Ovary (tissue), 9 donors: Measurements from ENCODE around the gene TRIO. TPM values are rescaled to one million over a fixed set of nuclear protein-coding genes. Genes with fewer than 3 reads are reported as not detected.

Experiments
- DNase-seq, 5 donors: peaks; one replicate each; pipeline ENCODE4 v3.0.0-alpha.2; 2019 to 2020
- H3K27ac ChIP-seq, 2 donors: fragments of 200-600 bp; one replicate each; pipeline versions ENCODE4 v1.5.1 to v1.8.0; 2019 to 2022
- H3K27me3 ChIP-seq: fragments of 200-600 bp; one replicate; pipeline ENCODE4 v1.8.0; 2022
- H3K36me3 ChIP-seq: fragments of 200-600 bp; sonication (generic); one replicate; pipeline ENCODE4 v1.5.1; 2019
- H3K4me1 ChIP-seq: one replicate; pipeline ENCODE4 v1.8.1; 2013; ENCODE audit warnings: mild to moderate bottlenecking, moderate library complexity; ENCODE audit not compliant: insufficient read depth
- H3K4me3 ChIP-seq: fragments of 200-600 bp; sonication (generic); one replicate; pipeline ENCODE4 v1.5.1; 2017
- H3K9me3 ChIP-seq, 2 donors: fragments of 200-600 bp in 1 of 2; sonication (generic) in 1 of 2; one replicate each; pipeline versions ENCODE4 v1.5.1 to v1.8.1; 2013 to 2019; ENCODE audit warnings: mild to moderate bottlenecking in 1 of 2, moderate library complexity in 1 of 2
- CTCF ChIP-seq, 3 donors: fragments of 450-650 bp in 2 of 3; fragments of 200-600 bp in 1 of 3; IDR thresholded peaks; one replicate each; pipeline versions ENCODE4 v1.5.1 to v1.8.0; 2016 to 2022; ENCODE audit warnings: antibody characterized with exemption in 3 of 3, mild to moderate bottlenecking in 1 of 3
- EP300 ChIP-seq: sonication (generic); formaldehyde crosslinking; IDR thresholded peaks from one replicate; pipeline ENCODE4 v1.6.1; 2017; ENCODE audit warnings: antibody characterized with exemption
- POLR2A ChIP-seq: fragments of 450-650 bp; IDR thresholded peaks from one replicate; pipeline ENCODE4 v1.6.1; 2017; ENCODE audit warnings: antibody characterized with exemption, mild to moderate bottlenecking, moderate library complexity
- WGBS, 3 donors: extraction: QIAGEN DNeasy Blood & Tissue Kit in 1 of 3; methylation state at CpG; one replicate each; pipeline versions ENCODE4 v1.1.5 to v1.1.7; 2013 to 2017; 5-methylcytosine and 5-hydroxymethylcytosine counted together
- intact Hi-C, 4 donors: fragments of 100-400 bp; cut with DNase I; formaldehyde crosslinking; loops; one replicate each; pipeline versions ENCODE4 v1.11.0 to v1.15.1; 2022 to 2023
- polyA plus RNA-seq, 2 donors: library from polyadenylated mRNA; stranded (reverse); fragments of 200-250 nt in 1 of 2; fragments of 350-450 nt in 1 of 2; fragmentation: Illumina TruSeq in 1 of 2; extraction: RNeasy Lipid Tissue Mini Kit (QIAGEN cat#74804) in 1 of 2; gene quantifications; one replicate each; pipeline ENCODE4 v1.2.3, GENCODE V29; 2013 to 2014
- total RNA-seq, 7 donors: library from RNA; depleted of rRNA in 2 of 7; stranded (reverse); fragments of >200 nt in 2 of 7; fragmentation: NEBNext Ultra II Directional in 3 of 7; extraction: Animal tissue kit (Norgen Biotek cat#: 25700) in 3 of 7; gene quantifications; one replicate each; pipeline versions ENCODE4 v1.1.0 to v1.2.4, GENCODE V29; 2016 to 2023
- donor health status: DM: no; HTN: no; CAD: no; lungs with moderate emphysema.
- donor health status: DM: no; HTN: no; CAD: no.
- donor health status: Bipolar disorder and iron deficiency.
- donor health status: DM: yes; HTN: yes; CAD: no.
- donor health status: DM: no; HTN: no; CAD: no.
- donor health status: DM: yes; HTN: yes; CAD: no.

TRIO gene
- total and polyA plus RNA-seq, 9 donors: 58.4 to 268 (median 125) TPM

- H3K36me3 ChIP-seq: no peaks in the 10 kb centered on the region
- H3K4me3 ChIP-seq: no peak overlapping the region
- 76 to 85% (median 83%) methylated on average over 15 of the region's 15 CpGs for WGBS, 3 donors
- intact Hi-C loops: no loop called here
- no peak overlapping the region for H3K27ac ChIP-seq
- H3K9me3 ChIP-seq: no peaks in the 10 kb centered on the region
- TF ChIP-seq EP300: no peak
- no peak for TF ChIP-seq POLR2A
- TF ChIP-seq CTCF (IDR thresholded peaks at IDR 0.05): no peak
- peaks cover 25% of the 10 kb centered on the region for H3K4me1 ChIP-seq
- H3K27me3 ChIP-seq: no peaks in the 10 kb centered on the region
- no peak for DNase-seq
These were observed 30.5 kb downstream of the TRIO start for GRCh38 chr5:14173377-14174229.

- Histone ChIP-seq H3K36me3 (no peaks in the 10 kb centered on the region), H3K4me1 (peaks cover 28% of the 10 kb centered on the region), H3K27ac (no peak overlapping the region), H3K4me3 (no peak overlapping the region), H3K9me3 (no peaks in the 10 kb centered on the region), H3K27me3 (no peaks in the 10 kb centered on the region)
- intact Hi-C loops: no loop called here
- 64 to 72% (median 67%) methylated on average over 8 of the region's 8 CpGs for WGBS, 3 donors
- TF ChIP-seq EP300: no peak
- TF ChIP-seq POLR2A: no peak
- no peak for TF ChIP-seq CTCF (IDR thresholded peaks at IDR 0.05)
- DNase-seq: no peak
These were observed 31.1 kb downstream of the TRIO start for GRCh38 chr5:14174230-14174636.

DNA sequence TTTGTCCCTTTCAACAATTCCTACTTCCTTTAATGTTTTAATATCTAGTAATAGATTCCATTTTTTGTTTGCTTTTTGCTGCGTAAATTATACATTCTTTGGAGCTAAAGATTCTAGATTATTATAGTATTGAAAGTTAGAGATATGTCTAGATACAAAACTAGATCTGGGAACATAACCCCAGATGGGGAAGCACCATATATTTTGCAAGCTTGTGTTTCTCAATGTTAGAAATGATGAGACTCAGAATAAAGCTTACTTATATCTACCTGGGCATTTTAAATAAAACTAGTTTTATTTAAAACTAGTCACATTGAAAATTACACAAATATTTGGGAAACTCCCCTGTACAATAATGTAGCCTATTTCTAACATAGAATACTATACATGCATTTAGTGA is 32.2 kb downstream of the TRIO start:
- no peak for TF ChIP-seq POLR2A
- TF ChIP-seq CTCF (IDR thresholded peaks at IDR 0.05): no peak
- TF ChIP-seq EP300: no peak
- Histone ChIP-seq H3K27me3 (no peaks in the 10 kb centered on the region), H3K36me3 (no peaks in the 10 kb centered on the region), H3K4me1 (peaks cover 28% of the 10 kb centered on the region), H3K4me3 (no peak overlapping the region), H3K9me3 (no peaks in the 10 kb centered on the region), H3K27ac (no peak overlapping the region)
- DNase-seq: no peak
- WGBS, 3 donors: 88 to 91% (median 88%) methylated on average over 1 of the region's 1 CpG
- intact Hi-C loops: no loop called here

DNA sequence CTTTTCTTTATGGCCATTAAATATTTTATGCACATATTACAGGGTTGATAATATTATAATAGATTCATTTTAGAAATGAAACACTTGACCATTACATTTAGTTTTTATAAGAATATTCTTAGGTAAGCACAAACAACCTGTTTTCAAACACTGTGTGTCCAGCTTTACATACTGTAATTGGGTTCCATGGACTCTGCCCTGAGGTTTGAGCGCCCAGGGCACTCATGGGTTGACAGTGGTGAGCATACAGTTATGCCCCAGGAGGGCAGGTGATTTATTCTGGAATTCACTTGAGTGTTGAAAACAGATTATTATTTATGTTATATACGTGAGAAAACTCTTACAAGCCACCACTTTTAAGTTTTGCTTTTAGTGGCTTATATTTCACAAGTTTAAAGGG is 33.7 kb downstream of the TRIO start:
- H3K36me3 ChIP-seq: no peaks in the 10 kb centered on the region
- TF ChIP-seq CTCF (IDR thresholded peaks at IDR 0.05): no peak
- no peak for TF ChIP-seq EP300
- TF ChIP-seq POLR2A: no peak

More for the DNA sequence above, 33.7 kb downstream of the TRIO start:
- H3K4me3 ChIP-seq: no peak overlapping the region
- H3K4me1 ChIP-seq: peaks cover 33% of the 10 kb centered on the region
- intact Hi-C loops: no loop called here
- H3K27me3 ChIP-seq: no peaks in the 10 kb centered on the region
- H3K27ac ChIP-seq: no peak overlapping the region
- no peak for DNase-seq
- H3K9me3 ChIP-seq: no peaks in the 10 kb centered on the region
- WGBS, 3 donors: 89 to 95% (median 90%) methylated on average over 2 of the region's 2 CpGs
